ENCODE data around the gene HOXA6.

Gene HOXA6

GRCh38 chr7:27131390-27131819 lies 16.2 kb downstream of the HOXA6 start:
- no peak for TF ChIP-seq CTCF (IDR thresholded peaks at IDR 0.05; ENCODE audit: low read length, missing control alignments)
- H3K4me3 ChIP-seq (replicated peaks; ENCODE audit: low read depth, low read length): no peak overlapping the region
- DNase-seq (ENCODE audit: low read depth): no peak

- H3K4me3 ChIP-seq (replicated peaks; ENCODE audit: low read depth, low read length): peak within 1 kb of the TSS; percentile 46
- peak; percentile 53 for DNase-seq (ENCODE audit: low read depth)
- no peak for TF ChIP-seq CTCF (IDR thresholded peaks at IDR 0.05; ENCODE audit: low read length, missing control alignments)
Measured at GRCh38 chr7:27130540-27131389, 16.8 kb downstream of the HOXA6 start, which contains the start of gene HOXA4. Gene HOXA4 (minus strand): TSS chr7:27130757. CDS start chr7:27130733, 24 bp downstream.

GRCh38 chr7:27129729-27130539 lies 17.6 kb downstream of the HOXA6 start:
- TF ChIP-seq CTCF (IDR thresholded peaks at IDR 0.05; ENCODE audit: low read length, missing control alignments): no peak
- DNase-seq (ENCODE audit: low read depth): no peak
- H3K4me3 ChIP-seq (replicated peaks; ENCODE audit: low read depth, low read length): peak overlapping the region; percentile 16

- TF ChIP-seq CTCF (IDR thresholded peaks at IDR 0.05; ENCODE audit: low read length, missing control alignments): no peak
Measured at GRCh38 chr7:27128776-27129728, 18.5 kb downstream of the HOXA6 start.

GRCh38 chr7:27128034-27128433 lies 19.5 kb downstream of the HOXA6 start:
- H3K4me3 ChIP-seq (replicated peaks; ENCODE audit: low read depth, low read length): no peak overlapping the region
- no peak for DNase-seq (ENCODE audit: low read depth)
- no peak for TF ChIP-seq CTCF (IDR thresholded peaks at IDR 0.05; ENCODE audit: low read length, missing control alignments)

More at GRCh38 chr7:27128776-27129728, 18.5 kb downstream of the HOXA6 start:
- H3K4me3 ChIP-seq (replicated peaks; ENCODE audit: low read depth, low read length): peak overlapping the region; percentile 16
- DNase-seq (ENCODE audit: low read depth): no peak

Data from fibroblast of pulmonary artery (primary cell).